SK-N-SH (cell line): ENCODE measurements around the gene EPHA3.

ENCODE experiments used
- CHD2 ChIP-seq: fragments of 150-350 bp; IDR thresholded peaks from 2 replicates; pipeline ENCODE4 v1.6.1; 2018; ENCODE audit warnings: low read length; ENCODE audit not compliant: partially characterized antibody
- EP300 ChIP-seq, 2 experiments: IDR thresholded peaks; 2 replicates each; pipeline versions ENCODE4 v1.4.0 to v1.6.1; 2012; ENCODE audit warnings: borderline replicate concordance in 1 of 2, low read depth in 1 of 2, low read length in 1 of 2
- EZH2phosphoT487 ChIP-seq: fragments of 200-600 bp; sonication (generic); IDR thresholded peaks from 2 replicates; pipeline ENCODE4 v1.6.1; 2017; ENCODE audit warnings: low read depth, mixed run types, mild to moderate bottlenecking, antibody characterized with exemption, moderate library complexity, borderline replicate concordance
- JUND ChIP-seq: IDR thresholded peaks from 2 replicates; pipeline ENCODE4 v1.4.0; 2012
- MEF2A ChIP-seq: IDR thresholded peaks from 2 replicates; pipeline ENCODE4 v1.4.0; 2012; ENCODE audit warnings: low read depth, borderline replicate concordance
- NFIC ChIP-seq: IDR thresholded peaks from 2 replicates; pipeline ENCODE4 v1.4.0; 2012; ENCODE audit warnings: borderline replicate concordance
- SIN3A ChIP-seq: IDR thresholded peaks from 2 replicates; pipeline ENCODE4 v1.6.1; 2012; ENCODE audit warnings: low read depth, mild to moderate bottlenecking, low read length, moderate library complexity, borderline replicate concordance
- TAF1 ChIP-seq: IDR thresholded peaks from 2 replicates; pipeline ENCODE4 v1.6.1; 2012; ENCODE audit warnings: low read depth, mild to moderate bottlenecking, low read length, moderate library complexity, borderline replicate concordance
- TF ChIP-seq, protein P1 (sequence below): fragments of 200-600 bp; sonication (generic); IDR thresholded peaks from 2 replicates; pipeline ENCODE4 v1.6.1; 2017; ENCODE audit warnings: antibody characterized with exemption, mild to moderate bottlenecking, moderate library complexity
- TF ChIP-seq, protein P2 (sequence below): IDR thresholded peaks from 2 replicates; pipeline ENCODE4; 2012
- TF ChIP-seq, protein P3 (sequence below): IDR thresholded peaks from 2 replicates; pipeline ENCODE4 v1.4.0; 2012; ENCODE audit warnings: low read depth, borderline replicate concordance

DNA sequence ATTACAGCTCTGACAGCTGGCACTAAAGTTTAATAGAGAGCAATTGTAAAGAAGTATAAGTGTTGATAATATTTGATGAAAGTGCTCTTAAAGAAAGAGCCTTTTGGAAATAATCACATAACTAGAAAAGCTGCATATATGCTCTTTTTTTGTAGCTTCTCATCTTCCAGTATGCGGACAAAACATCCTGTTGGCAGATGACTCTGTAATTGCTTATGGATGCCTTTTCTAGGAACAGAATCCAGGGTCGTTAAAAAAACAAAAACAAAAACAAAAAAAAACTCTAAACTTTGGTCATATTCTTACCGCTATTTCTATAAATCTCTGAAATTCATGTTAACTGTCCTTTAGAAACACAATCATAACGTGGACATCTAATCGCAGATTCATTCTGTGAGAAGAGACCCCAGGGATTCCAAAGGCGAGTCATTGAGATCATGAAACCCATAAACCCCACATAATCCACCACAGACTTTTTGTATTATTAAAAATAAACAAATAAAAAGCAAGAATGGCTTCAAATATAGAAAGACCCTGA, 109.8 kb downstream of the EPHA3 start:
- TF ChIP-seq, protein P1, sequence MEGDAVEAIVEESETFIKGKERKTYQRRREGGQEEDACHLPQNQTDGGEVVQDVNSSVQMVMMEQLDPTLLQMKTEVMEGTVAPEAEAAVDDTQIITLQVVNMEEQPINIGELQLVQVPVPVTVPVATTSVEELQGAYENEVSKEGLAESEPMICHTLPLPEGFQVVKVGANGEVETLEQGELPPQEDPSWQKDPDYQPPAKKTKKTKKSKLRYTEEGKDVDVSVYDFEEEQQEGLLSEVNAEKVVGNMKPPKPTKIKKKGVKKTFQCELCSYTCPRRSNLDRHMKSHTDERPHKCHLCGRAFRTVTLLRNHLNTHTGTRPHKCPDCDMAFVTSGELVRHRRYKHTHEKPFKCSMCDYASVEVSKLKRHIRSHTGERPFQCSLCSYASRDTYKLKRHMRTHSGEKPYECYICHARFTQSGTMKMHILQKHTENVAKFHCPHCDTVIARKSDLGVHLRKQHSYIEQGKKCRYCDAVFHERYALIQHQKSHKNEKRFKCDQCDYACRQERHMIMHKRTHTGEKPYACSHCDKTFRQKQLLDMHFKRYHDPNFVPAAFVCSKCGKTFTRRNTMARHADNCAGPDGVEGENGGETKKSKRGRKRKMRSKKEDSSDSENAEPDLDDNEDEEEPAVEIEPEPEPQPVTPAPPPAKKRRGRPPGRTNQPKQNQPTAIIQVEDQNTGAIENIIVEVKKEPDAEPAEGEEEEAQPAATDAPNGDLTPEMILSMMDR: no peak
- TF ChIP-seq JUND: no peak
- TF ChIP-seq NFIC: no peak
- TF ChIP-seq SIN3A: no peak
- TF ChIP-seq MEF2A: no peak
- TF ChIP-seq, protein P2, sequence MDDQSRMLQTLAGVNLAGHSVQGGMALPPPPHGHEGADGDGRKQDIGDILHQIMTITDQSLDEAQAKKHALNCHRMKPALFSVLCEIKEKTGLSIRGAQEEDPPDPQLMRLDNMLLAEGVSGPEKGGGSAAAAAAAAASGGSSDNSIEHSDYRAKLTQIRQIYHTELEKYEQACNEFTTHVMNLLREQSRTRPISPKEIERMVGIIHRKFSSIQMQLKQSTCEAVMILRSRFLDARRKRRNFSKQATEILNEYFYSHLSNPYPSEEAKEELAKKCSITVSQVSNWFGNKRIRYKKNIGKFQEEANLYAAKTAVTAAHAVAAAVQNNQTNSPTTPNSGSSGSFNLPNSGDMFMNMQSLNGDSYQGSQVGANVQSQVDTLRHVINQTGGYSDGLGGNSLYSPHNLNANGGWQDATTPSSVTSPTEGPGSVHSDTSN: no peak
- TF ChIP-seq EP300 (IDR thresholded peaks at IDR 0.05; ENCODE audit: borderline replicate concordance in 1 of 2, low read depth in 1 of 2, low read length in 1 of 2): no peak
- no peak for TF ChIP-seq EZH2phosphoT487
- TF ChIP-seq TAF1: no peak
- no peak for TF ChIP-seq CHD2
- TF ChIP-seq, protein P3, sequence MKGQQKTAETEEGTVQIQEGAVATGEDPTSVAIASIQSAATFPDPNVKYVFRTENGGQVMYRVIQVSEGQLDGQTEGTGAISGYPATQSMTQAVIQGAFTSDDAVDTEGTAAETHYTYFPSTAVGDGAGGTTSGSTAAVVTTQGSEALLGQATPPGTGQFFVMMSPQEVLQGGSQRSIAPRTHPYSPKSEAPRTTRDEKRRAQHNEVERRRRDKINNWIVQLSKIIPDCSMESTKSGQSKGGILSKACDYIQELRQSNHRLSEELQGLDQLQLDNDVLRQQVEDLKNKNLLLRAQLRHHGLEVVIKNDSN: no peak
